Measurements from ENCODE around the gene FADS3.

FADS3 gene

DNA sequence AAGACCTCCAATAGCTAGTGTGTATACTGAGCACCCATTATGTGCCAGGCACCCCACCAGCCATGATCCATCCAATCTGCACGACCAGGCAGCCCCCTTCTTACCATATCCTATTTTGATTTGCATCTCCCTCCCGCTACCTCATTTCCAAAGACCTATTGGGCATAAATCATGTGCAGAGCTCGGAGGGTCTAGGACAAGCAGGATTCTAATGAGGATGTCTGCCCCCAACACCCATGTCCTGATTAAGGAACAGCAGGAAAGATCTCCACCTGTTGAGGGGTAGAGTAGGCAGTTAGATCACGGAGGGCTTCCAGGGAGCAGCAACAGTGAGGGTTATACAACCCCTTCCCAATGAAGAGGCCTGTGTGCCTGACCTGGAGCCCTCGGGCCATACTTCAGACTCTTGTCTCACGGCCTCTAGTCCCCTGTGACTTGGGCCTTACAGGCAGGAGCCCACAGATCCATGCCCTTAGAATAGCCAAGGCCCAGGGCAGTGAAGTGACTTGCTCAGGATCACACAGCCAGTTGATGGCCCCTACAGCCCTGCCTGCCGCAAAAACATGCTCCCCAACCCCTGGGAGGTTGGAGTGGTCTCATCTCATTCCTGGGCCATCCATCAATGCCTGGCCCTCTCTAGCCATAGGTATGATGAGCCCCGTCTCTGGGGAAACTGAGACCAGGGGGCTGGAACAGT is 22.5 kb upstream of the FADS3 start:
- DNase-seq: no peak

DNA sequence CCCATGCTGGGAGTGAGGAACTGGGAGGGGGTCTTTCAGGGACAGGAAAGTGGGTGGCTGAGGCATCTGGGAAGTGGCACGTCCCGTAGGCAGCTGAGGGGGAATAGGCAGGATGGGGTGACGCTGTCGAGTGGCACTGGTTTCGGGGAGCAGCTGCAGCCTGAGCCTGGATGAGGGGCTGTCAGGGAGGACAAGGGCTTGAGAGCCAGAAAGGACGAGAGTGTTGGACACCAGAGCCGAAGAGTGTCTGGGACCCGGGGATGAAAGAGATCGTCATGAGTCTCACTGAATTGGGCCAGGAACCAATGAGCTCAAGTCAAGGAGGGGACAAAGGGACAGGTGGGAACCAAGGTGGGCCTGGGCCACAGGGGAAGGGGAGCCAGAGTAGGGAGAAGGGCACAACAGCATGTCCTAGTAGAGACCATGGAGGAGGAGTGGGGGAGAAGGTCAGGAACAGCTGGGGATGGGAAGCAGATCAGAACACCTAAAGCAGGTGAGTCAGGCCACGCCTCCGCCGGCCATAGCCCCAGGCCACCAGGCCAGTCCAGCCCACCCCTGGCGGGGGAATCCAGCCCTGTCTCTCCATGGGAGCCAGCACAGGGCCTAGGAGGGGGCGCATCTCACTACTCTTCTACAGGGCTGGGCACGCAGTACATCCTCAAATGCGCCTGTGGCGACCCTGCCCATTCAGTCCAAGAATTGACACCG is 21.8 kb upstream of the FADS3 start:
- no peak for DNase-seq

DNA sequence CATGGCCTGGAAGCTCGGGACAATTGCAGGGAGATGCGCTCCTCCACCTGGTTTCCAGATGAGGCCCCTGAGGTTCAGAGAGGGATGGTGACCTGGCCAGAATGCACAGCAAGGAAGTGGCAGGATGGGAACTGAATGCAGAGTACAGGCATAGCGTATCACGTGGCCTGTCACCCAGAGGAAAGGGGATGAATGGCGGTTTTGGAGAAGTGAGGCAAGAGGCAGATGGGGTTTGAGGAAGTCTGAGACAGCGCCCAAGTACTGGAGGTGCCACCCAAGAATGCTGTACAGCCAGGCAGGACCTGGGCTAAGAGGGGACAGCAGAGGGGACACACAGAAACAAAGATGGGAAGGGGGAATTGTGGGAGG is 21.2 kb upstream of the FADS3 start:
- DNase-seq: peak in 7 of 14 donors; percentile 14 to 50 (median 29)

DNA sequence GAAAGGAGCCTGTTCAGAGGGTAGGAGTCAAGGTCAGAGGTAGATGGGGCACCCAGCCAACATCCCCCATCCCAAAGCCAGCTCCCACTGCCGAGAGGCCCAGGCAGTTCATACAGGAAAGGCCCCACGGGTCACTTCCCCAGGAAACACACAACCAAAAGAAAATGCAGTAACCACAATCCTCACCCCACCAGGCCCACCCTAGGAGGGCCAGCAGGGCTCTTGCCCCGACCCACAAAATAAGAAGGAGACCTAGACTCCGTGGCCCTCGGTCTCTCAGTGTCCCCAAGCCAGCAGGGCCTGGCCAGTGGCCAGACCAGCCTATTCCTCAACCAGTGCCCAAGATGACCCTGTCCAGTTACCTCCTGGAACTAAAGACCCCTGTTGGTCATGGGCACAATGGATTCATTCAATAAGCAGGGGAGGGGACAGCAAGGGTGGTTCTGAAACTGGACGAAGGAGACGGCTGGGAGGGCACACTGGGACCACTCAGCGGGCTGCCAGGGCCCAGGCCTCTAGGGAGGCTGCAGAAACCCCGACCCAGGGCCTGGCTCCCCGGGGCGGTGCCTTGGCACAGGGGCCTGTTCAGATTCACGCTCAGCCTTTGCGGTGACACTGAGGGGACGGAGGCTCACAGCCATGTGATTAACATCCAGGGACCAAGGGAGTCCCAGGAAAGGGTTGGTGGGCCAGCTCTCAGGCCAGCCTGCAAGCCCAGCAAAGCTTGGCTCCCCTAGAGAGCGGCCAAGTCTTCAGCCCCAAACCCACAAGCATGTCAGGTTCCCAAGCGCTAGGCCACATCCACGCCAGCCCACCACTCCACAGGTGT is 20.6 kb upstream of the FADS3 start:
- no peak for DNase-seq

DNA sequence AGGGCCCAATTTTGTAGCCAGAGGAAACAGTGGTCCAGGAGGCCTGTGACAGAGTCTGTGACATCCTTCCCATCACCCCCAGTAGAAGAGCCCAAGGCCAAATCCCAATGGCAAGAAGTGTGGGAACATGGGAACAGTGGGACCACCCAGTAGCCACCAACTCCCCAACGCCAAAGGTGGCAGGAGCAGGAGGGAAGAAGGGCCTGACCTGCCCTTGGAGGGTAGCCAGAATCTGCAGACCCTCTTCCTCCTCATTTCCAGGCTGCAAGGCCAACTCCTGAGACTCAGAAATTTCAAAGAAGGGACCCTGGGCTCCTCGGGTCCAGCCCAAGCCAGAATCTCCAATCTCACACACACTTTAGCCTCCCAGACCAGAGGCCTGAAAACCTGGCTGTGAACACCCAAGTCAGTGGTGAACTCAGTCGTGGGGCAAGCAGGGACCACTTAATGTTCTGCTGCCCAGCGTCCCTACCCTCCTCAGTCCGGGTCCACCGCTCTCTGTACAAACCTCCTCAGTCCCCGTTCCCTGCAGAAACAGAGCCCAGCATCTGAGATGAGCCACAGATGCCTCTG is 19.9 kb upstream of the FADS3 start:
- no peak for DNase-seq

DNA sequence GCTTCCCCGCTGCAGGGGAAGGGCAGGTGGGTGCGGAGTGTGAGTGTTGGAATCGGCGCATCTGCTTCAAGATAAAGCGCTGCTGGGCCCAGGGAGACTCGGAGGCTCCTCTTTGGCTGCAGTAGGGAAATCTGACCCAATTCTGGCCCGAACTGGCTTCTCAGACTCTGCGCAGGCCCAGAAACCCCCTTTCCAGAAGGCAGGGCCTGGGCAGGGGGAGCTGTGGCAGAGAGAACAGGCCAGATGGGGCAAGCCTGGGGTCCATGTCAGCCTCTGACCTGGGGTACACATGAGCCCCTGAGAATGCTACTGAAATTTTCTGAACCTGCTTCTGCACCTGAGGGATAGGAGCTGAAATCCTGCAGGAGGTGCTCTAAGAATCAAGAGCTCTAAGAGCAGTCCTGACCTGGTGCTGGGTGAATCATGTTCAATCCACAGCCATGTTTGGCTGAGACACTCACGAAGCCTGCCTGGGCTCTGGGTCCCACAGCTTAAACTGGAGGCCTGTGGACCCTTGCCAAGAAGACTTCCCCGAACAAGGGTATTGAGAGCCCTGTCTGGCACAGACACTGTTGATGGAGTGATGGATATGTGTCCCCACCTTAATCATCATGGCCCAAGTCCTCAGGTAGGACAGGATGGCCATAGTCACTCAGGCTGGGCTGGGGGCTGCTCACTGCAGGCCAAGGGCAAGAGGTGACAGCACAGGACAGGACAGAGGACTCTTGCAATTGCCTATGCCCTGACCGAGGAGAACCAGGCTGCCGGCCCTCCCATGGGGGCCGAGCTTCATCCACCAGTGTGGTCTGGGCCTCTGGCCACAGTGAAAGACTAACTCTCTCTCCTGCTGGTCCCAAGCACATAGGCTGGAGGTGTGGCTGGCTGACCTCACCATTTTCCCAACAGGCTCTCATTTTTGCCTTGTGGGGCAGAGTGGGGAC is 19.1 kb upstream of the FADS3 start:
- no peak for DNase-seq

DNA sequence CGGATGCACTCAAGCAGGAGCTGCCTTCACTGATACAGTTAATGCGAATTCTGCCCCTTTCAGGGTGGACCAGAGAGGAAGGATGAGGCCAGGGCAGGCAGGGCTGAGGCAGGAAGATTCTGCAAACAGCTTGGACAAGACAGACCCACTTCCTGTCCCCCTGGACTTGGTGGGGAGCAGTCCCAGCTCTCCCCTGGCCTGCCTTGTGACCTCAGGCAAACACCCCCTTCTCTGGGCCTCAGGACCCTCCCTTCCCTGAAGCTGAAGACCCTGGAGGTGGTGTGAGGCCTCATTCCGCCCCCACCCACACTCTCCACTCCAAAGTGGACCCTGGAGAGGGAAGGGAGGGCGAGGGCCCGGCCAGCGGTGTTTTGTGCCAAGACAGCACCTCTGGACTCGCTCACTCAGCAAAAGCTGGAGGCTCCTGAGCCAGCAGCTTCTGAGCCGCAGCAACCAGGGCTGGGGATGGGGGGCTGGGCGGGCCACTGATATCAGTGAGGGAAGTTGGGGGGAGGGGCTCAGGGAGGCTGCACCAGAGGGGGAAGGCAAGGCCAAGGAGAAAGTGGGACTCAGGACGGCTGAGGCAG is 17.5 kb upstream of the FADS3 start:
- peak in 6 of 14 donors; percentile 33 to 60 (median 46) for DNase-seq

DNA sequence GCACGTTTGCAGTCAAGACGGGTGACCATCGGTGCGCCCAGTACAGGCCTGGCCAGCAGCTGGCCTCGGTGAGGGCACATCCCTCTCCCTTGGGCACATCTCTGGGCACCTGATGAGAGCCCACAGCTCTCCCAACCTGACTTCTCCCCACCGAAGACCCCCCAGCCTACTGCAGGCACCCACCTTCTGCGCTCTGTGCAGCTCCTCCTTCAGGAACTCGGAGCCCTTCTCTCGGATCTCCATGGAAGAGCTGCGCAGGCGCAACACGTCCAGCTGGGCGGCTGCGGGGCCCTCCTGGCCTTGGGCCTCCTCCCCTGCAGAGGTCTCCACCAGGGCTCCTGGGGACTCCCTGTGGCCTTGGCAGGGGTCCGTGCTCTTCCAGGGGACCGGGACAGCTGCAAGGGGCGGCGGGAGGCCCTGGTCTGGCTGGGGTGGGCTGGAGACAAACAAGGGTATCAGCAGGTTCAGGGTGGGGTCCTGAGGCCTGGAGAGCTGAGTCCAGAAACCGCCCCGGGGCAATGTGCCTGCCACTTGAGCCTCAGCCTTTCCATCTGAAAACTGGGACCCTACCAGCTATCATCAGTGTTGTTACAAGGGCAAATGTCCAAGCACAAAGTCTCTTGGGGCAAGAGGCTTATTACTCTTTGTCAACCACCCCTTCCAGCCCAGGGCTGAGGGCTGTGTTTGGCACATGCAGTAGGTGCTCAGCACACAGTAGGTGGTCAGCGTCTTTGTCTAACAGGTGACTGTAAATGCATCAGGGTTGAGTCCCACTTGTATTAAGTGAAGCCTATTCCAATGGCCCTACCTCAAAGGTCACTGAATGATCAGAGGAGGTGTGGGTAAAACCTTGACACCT is 16.8 kb upstream of the FADS3 start:
- no peak for DNase-seq

DNA sequence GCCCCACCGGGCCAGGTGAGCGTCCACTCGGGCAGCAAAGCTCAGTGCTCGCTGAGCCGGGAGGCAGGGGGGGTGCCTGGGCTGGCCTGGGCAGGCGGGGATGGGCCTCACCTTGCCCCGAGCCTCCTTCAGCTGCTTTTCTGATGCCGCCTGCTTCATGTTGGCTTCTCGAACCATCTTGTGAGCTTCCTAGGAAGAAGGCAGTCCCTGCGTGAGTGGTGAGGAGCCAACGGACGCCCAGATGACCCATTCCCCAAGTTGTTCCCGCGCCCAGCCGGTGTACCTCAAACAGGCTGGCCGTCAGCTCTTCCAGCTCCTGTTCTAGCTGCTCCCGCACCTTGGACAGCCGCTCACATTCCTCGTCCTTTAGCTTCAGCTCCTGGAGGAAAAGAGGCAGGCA is 15.9 kb upstream of the FADS3 start:
- no peak for DNase-seq

DNA sequence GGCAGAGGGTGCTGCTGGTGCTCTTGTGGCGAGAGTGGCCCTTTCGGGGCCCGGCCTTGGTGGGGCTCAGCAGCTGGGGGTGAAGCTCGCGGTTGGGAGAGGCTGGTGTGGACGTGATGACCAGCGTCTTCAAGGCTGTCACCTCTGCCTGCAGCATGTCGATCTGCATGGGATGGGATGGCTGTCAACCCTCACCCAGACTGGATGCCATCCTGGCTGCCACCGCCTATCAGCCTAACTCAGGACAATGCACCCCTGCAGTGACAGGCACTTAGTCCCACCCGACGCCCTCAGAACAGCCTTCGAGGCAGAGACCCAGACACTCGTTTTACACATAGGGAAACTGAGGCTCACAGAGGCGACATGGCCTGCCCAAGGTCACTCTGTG is 15.2 kb upstream of the FADS3 start:
- DNase-seq: no peak

DNA sequence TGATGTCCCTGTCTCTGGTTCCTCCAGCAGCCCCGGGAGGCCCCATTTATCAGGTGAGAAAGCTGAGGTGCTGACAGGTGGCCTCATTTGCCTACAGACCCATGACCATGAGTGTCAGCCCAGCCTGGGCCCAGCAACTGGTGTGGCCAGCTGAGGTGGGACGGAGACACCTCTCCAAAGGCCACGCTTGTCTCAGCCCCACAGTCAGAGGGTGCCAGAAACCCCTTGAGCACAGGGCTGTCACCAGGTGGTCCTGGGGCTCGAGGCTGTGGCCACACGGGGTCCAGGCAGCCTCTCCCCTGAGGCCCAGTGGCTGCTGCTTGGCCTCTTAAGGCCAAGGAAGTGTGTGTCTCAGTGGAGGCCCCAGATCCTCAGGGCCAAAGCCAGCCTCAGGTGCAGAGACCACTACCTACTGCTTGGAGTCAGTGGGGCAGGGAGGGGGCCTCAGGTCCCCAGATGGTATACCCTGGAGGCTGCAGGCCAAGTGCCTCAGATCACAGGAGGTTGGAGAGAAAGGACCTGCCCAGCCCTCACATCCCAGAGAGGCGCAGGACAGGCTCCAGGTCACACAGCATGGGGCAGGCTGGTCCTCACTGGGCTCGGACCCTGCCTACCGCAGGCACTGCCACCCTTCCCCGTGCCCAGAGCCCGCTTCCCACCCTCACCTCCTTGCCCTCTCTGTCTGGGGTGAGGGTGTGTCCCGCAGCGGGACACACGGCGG is 14.6 kb upstream of the FADS3 start:
- DNase-seq: no peak

DNA sequence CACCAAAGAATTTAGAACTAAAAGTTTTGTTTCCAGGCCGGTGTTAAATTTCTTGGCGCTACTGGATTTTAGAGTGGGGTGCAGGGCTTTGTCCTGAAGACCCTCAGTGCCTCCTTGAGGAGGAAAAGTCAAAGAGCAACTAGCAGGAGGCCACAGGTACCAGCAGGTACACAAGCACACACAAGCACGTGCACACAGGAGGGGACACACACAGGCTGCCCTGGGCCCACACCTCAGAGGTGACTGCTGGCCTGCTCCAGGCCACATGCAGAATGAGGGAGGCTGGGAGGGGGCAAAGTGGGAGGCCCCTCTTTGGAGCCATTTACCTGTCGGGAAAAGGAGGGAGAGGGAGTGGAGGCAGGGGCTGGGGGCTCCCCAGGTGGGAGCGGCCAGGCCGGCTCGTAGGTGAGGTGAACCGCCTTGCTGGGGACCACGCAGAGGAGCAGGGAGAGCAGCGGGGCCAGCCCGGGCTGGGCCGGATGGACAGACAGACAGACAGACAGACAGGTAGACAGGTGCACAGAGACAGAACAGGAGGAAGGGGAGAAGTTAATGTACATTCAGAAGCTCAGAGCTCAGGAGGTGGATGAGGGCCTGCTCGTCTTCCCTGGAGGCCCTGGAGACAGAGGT is 13.8 kb upstream of the FADS3 start:
- no peak for DNase-seq

DNA sequence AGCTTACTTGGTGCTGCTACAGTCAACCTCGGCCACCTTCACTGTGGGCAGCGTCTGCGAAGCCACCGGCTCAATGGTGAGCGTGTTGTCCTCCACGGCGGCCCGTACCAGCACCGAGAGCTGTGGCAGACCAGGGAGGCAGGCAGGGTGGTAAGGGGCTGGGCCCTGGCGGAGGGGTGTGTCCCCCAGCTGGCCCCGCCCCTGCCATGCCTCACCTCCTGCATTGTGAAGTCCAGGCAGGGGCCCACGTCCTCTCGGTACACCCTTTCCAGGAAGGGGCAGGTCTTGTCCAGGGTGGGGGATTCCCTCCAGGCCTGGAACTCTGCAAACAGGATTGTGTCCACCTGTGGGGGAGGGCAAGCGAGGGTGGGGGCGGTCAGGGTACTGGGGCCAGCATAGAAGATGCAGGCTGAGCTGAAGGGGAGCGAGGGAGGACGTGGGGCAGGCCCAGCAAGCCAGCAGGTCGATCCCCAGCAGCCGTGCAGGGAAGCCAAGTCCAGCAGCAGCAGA is 13.2 kb upstream of the FADS3 start:
- DNase-seq: no peak

DNA sequence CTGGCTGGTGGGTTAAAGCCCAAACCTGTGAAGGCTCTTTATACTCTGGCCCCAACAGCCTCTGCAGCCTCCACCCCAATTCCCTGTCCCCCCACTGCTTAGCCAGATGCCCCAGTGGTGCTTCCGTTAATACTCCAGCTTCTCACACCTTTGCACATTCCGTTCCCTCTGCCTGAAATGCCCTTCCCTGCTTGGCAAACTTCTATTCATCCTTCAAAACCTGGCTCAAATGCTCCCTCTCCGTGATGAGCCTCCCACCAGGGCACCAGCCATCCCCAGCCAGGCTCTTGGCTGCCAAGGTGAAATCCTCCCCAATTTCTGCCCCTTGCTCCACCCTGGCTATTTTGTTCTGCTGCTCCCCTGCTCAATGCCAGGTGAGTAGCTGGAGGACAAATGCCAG is 12.5 kb upstream of the FADS3 start:
- no peak for DNase-seq

DNA sequence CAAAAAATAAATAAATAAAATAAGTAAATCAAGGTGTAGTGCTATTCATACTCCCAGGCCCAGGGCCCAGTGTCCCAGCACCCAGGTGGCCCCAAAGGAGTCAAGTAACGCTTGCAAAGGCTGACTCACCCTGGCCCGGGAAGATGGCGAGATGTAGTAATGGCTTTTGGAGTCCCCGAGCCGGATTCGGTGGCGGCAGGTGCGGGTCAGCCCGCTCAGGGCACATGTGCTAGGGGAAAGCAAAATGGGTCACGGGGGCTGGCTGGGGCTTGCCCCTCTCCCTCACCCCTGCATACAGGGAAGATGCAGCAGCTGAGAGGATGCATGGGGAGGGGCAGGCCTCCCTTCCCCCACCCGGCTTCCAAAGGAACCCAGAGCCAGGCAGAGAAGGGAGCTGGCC is 11.0 kb upstream of the FADS3 start:
- DNase-seq: no peak

DNA sequence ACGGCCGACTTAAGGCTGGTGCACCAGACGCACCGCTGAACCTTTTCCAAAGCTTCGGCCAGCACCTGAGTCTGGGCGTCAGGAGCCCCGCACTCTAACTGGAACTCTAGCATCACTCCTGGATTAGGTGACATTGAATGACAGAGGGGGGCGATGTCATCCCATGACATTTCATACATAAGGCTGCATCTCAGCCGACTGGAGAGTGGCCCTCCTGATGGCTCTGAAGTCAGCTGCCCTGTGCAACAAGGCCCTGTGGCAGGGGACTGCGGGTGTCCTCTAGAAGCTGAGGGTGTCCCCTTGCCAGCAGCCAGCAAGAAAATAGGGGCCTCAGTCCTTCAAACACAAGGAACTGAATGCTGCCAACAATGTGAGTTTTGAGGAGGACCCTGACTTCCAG is 10.1 kb upstream of the FADS3 start:
- DNase-seq: no peak

DNA sequence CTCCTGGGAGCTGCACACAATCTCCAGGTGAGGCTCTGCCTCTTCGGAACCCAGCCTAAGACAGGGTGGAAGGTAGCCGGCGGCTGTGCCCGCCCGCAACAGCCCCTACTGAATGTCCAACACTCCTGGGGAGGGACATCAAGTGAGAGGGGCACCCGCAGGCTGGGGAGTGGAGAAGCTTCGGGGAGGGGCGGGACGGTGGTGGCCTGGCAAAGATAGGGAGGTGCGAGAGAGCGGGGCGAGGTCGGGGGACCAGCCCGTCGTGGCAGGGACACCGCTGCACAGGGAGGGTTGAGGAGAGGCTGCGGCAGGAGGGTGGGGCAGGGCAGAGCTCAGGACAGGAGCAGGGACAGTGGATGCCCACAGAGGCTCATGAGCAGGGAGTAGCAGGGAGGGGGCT is 8.9 kb upstream of the FADS3 start:
- no peak for DNase-seq

DNA sequence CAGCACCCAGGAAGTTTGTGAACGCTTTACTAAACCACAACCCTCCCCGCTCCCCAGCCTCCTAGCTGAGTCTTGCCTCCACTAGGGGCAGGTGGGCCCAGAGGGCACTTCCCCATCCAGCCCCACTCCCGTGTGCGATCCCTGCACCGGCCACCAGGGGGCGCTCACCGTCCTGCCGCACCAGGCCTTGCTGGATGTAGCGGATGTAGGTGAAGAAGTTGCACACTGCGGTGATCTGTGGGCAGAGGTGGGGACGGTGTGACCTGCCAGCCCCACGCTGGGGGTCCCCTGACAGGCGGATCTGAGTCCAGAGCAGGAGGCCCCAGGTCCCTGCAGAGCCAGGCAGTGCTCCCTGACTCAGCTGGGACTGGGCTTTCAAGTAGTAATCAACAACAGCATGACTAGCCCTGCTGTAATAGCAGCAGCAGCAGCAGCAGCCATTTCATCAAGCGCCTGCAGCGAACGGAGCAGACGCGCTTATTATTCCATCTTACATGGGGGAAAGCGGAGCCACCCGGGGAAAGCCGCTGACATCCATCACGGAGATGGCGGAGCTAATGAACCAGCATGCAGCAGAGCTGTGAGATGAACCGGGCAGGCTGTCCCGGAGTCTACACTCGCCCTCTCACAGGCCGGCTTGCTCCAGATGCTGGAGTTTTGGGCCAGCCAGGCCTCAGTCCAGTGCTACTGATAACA is 7.9 kb upstream of the FADS3 start:
- DNase-seq: peak in 13 of 14 donors; percentile 9 to 87 (median 67)

DNA sequence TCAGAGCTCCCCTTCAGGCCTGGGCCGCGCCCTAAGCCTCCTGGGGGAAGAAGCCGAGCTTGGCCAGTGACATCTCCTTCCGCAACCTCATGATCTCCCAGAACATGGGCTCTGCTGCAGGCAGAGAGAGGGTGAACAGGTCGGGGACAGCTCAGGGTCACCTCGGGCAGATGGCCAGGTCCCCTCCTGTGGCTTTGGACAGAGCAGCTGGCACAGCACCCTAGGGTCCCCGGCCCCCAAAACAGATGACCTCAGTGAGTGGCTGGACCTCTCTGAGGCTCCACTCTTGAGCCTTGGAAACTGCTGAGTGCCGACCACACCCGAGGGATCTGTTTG is 6.9 kb upstream of the FADS3 start:
- DNase-seq: no peak
